Measurements from ENCODE around the gene LHFPL2.
"Not testable (repeated sequence)": the region's sequence is repeated elsewhere in the genome, so short reads cannot be mapped to it uniquely, and the experiment has no call there.

The LHFPL2 gene, protein sequence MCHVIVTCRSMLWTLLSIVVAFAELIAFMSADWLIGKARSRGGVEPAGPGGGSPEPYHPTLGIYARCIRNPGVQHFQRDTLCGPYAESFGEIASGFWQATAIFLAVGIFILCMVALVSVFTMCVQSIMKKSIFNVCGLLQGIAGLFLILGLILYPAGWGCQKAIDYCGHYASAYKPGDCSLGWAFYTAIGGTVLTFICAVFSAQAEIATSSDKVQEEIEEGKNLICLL

GRCh38 chr5:78648359-78649210 is at the start of gene LHFPL2:
TSS of gene LHFPL2 (minus strand) at chr5:78648772. CDS start at chr5:78510213, 138,559 bp downstream.
- DNase-seq (ENCODE audit: low read depth) = no peak
- H3K4me3 ChIP-seq (ENCODE audit: low read depth, low read length) = peak within 1 kb of the TSS; percentile 84
- TF ChIP-seq, protein P1, sequence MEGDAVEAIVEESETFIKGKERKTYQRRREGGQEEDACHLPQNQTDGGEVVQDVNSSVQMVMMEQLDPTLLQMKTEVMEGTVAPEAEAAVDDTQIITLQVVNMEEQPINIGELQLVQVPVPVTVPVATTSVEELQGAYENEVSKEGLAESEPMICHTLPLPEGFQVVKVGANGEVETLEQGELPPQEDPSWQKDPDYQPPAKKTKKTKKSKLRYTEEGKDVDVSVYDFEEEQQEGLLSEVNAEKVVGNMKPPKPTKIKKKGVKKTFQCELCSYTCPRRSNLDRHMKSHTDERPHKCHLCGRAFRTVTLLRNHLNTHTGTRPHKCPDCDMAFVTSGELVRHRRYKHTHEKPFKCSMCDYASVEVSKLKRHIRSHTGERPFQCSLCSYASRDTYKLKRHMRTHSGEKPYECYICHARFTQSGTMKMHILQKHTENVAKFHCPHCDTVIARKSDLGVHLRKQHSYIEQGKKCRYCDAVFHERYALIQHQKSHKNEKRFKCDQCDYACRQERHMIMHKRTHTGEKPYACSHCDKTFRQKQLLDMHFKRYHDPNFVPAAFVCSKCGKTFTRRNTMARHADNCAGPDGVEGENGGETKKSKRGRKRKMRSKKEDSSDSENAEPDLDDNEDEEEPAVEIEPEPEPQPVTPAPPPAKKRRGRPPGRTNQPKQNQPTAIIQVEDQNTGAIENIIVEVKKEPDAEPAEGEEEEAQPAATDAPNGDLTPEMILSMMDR (IDR thresholded peaks at IDR 0.05; ENCODE audit: low read depth, low read length, missing control alignments) = no peak

GRCh38 chr5:78696637-78697036 is 48.1 kb upstream of the LHFPL2 start:
- H3K4me3 ChIP-seq (ENCODE audit: low read depth, low read length) = no peak overlapping the region
- TF ChIP-seq, protein P1 (IDR thresholded peaks at IDR 0.05; ENCODE audit: low read depth, low read length, missing control alignments) = no peak

DNA sequence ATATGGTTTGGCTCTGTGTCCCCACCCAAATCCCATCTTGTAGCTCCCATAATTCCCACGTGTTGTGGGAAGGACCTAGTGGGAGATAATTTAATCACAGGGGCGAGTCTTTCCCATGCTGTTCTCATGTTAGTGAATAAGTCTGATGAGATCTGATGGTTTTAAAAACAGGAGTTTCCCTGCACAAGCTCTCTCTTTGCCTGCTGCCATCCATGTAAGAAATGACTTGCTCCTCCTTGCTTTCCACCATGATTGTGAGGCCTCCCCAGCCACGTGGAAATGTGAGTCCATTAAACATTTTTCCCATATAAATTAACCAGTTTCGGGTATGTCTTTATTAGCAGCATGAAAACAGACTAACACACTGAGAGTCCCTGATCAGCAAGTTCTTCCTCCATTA is 47.5 kb upstream of the LHFPL2 start:
- H3K4me3 ChIP-seq (ENCODE audit: low read depth, low read length); DNase-seq (ENCODE audit: low read depth): not testable (repeated sequence)

More at GRCh38 chr5:78696637-78697036, 48.1 kb upstream of the LHFPL2 start:
- DNase-seq (ENCODE audit: low read depth) = no peak

GRCh38 chr5:78693339-78693738 is 44.8 kb upstream of the LHFPL2 start:
- H3K4me3 ChIP-seq (ENCODE audit: low read depth, low read length) = no peak overlapping the region
- TF ChIP-seq, protein P1 (IDR thresholded peaks at IDR 0.05; ENCODE audit: low read depth, low read length, missing control alignments) = no peak
- DNase-seq (ENCODE audit: low read depth) = no peak

GRCh38 chr5:78691084-78691960 is 42.8 kb upstream of the LHFPL2 start:
- DNase-seq (ENCODE audit: low read depth) = no peak
- TF ChIP-seq, protein P1 (IDR thresholded peaks at IDR 0.05; ENCODE audit: low read depth, low read length, missing control alignments) = no peak
- H3K4me3 ChIP-seq (ENCODE audit: low read depth, low read length) = no peak overlapping the region

GRCh38 chr5:78690253-78690972 is 41.8 kb upstream of the LHFPL2 start:
- no peak overlapping the region for H3K4me3 ChIP-seq (ENCODE audit: low read depth, low read length)
- no peak for DNase-seq (ENCODE audit: low read depth)
- TF ChIP-seq, protein P1 (IDR thresholded peaks at IDR 0.05; ENCODE audit: low read depth, low read length, missing control alignments) = no peak

All from GM12864 (cell line).